GM12874 (cell line): ENCODE data around the gene PGF.

Source experiments
- CTCF ChIP-seq: IDR thresholded peaks from 2 replicates; pipeline ENCODE4 v1.5.1; 2011; ENCODE audit warnings: low read depth, mild to moderate bottlenecking, control low read depth, low read length, moderate library complexity; ENCODE audit not compliant: insufficient read depth

PGF gene

GRCh38 chr14:74955229-74956026 is at the start of gene PGF:
Gene PGF, minus strand, starts transcription at chr14:74955597. Its CDS starts 355 bp downstream, at chr14:74955242.
- TF ChIP-seq CTCF, result no peak

GRCh38 chr14:75003250-75004027 is 48.0 kb upstream of the PGF start:
- TF ChIP-seq CTCF, result no peak

GRCh38 chr14:75002392-75003249 is 47.2 kb upstream of the PGF start, which contains the start of gene EIF2B2:
Gene EIF2B2, plus strand, starts transcription at chr14:75002921. Its CDS starts 70 bp downstream, at chr14:75002991.
- no peak for TF ChIP-seq CTCF

GRCh38 chr14:75001899-75002298 is 46.5 kb upstream of the PGF start:
- no peak for TF ChIP-seq CTCF

- TF ChIP-seq CTCF, result no peak
These were observed 45.9 kb upstream of the PGF start for GRCh38 chr14:75001261-75001660.

GRCh38 chr14:74988993-74989392 is 33.6 kb upstream of the PGF start:
- TF ChIP-seq CTCF, result no peak
